GM19035 (cell line): ENCODE data around the gene DIP2C.

Experiments
- ATAC-seq: cut with Tn5 transposase; IDR thresholded peaks from one replicate; pipeline ENCODE4 v1.9.1; 2021; ENCODE audit not compliant: unreplicated experiment

Gene DIP2C

GRCh38 chr10:677750-678661 lies 11.5 kb downstream of the DIP2C start:
- ATAC-seq: no peak

GRCh38 chr10:677038-677437 lies 12.4 kb downstream of the DIP2C start:
- ATAC-seq: no peak

- no peak for ATAC-seq
Observed at GRCh38 chr10:676178-676577, 13.3 kb downstream of the DIP2C start.

- ATAC-seq: no peak
Observed at GRCh38 chr10:675532-675931, 13.9 kb downstream of the DIP2C start.

- no peak for ATAC-seq
Observed at GRCh38 chr10:673492-673891, 16.0 kb downstream of the DIP2C start.

- ATAC-seq: no peak
Observed at GRCh38 chr10:672992-673391, 16.5 kb downstream of the DIP2C start.

- no peak for ATAC-seq
Observed at GRCh38 chr10:672203-672602, 17.3 kb downstream of the DIP2C start.

- ATAC-seq: no peak
Observed at GRCh38 chr10:670990-671389, 18.5 kb downstream of the DIP2C start.

- no peak for ATAC-seq
Observed at GRCh38 chr10:670038-670437, 19.4 kb downstream of the DIP2C start.

- no peak for ATAC-seq
Observed at GRCh38 chr10:668786-669485, 20.5 kb downstream of the DIP2C start.

- ATAC-seq: no peak
Observed at GRCh38 chr10:667602-668143, 21.8 kb downstream of the DIP2C start.

- ATAC-seq: no peak
Observed at GRCh38 chr10:667096-667495, 22.4 kb downstream of the DIP2C start.

GRCh38 chr10:666237-667012 lies 23.0 kb downstream of the DIP2C start:
- ATAC-seq: no peak

GRCh38 chr10:665579-666091 lies 23.8 kb downstream of the DIP2C start:
- no peak for ATAC-seq

GRCh38 chr10:664893-665292 lies 24.6 kb downstream of the DIP2C start:
- ATAC-seq: no peak

GRCh38 chr10:664301-664700 lies 25.2 kb downstream of the DIP2C start:
- no peak for ATAC-seq

- ATAC-seq: no peak
Observed at GRCh38 chr10:663831-664251, 25.6 kb downstream of the DIP2C start.

- no peak for ATAC-seq
Observed at GRCh38 chr10:663466-663751, 26.1 kb downstream of the DIP2C start.

- ATAC-seq: no peak
Observed at GRCh38 chr10:662686-663465, 26.6 kb downstream of the DIP2C start.

- ATAC-seq: no peak
Observed at GRCh38 chr10:662223-662605, 27.3 kb downstream of the DIP2C start.
